ENCODE measurements around the gene CAPN7.

DNA sequence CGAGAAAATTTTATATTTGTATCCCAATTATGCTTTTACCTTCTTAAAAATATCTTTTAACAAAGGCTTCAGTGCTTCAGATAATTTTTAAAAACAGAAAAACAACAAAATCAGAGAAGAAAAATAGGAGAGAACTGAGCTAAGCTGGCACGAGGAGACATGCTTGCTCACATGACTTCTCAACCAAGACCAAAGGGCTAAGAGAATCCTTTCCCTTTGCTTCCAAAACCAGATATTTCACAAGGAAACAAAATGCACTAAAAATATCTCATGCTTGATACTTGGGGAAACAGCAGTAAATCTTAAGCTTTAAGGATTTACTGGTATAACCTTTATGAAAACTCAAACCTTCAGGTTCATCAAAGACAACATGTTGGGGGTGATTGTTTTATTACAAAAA, 58.4 kb downstream of the CAPN7 start:
- no peak for TF ChIP-seq POLR2A (IDR thresholded peaks at IDR 0.05)
- TF ChIP-seq, protein P1, sequence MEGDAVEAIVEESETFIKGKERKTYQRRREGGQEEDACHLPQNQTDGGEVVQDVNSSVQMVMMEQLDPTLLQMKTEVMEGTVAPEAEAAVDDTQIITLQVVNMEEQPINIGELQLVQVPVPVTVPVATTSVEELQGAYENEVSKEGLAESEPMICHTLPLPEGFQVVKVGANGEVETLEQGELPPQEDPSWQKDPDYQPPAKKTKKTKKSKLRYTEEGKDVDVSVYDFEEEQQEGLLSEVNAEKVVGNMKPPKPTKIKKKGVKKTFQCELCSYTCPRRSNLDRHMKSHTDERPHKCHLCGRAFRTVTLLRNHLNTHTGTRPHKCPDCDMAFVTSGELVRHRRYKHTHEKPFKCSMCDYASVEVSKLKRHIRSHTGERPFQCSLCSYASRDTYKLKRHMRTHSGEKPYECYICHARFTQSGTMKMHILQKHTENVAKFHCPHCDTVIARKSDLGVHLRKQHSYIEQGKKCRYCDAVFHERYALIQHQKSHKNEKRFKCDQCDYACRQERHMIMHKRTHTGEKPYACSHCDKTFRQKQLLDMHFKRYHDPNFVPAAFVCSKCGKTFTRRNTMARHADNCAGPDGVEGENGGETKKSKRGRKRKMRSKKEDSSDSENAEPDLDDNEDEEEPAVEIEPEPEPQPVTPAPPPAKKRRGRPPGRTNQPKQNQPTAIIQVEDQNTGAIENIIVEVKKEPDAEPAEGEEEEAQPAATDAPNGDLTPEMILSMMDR (IDR thresholded peaks at IDR 0.05), result no peak

Data from body of pancreas (tissue), 4 donors.